GM19193 (cell line): ENCODE data around the gene ANKEF1.

Experiments used
- POLR2A ChIP-seq: IDR thresholded peaks from 4 replicates; pipeline ENCODE4 v1.6.1; 2011; ENCODE audit not compliant: insufficient read depth, insufficient read length; ENCODE audit errors: extremely low read depth

ANKEF1 gene

DNA sequence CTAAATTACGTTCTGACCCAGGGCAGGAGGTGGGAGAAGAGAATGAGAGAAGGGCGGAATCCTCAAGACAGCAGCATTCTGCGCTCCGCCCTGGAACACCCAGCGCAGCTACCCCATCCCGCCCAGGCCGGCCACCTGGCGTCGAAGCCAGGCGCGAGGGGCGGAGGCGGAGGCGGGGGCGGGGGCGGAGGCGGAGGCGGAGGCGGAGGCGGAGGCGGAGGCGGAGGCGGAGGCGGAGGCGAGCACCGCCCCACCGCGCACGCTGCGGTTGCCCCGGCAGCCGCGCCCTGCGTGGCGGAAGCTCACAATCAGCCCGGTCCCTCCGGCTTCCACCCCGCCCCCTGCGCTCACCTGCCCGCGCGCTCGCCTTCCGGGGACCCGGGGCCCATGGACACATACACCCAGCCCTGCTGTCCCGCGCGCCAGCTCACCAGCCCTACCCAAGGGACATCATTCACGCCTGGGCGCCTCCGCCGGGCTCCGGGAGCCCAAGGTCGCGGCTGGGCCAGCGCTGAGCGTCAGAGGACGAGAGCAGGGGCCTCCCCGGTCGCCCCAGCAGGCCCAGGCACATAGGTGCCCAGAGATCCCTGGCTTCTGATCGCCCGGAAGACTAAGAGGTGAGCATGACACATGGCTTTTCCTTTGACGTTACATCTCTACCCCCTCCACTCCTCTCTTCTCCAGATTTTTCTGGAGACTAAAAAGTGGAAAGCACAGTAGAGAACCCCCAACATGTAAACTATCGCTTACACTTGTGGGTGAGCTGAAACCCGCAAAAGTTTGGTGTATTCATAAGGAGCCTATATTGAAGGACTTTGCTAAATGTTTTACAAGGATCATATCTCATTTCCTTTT, at the start of gene ANKEF1:
Gene ANKEF1, plus strand, starts transcription at position 271 of the 855 bp plus-strand sequence. CDS start 3,315 bp downstream, outside the sequence.
- no peak for TF ChIP-seq POLR2A

DNA sequence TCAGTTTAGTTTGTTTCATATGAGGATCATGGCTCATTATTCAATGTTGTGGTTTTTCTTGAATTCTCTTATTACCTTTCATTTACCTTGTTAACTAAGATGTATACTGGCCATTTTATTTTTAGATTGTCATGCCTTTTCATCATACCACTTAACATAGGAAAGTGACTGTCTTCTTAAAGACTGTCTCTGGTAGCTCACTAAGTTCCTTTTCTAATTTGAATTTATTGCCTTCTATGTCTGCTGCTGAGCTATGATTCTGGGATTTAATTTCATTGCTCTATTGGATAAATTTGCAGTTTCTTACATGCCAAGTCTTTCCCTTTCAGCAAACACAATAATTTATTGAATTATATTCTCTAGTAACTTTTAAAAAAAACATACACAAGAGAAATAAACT, 49.5 kb upstream of the ANKEF1 start:
- TF ChIP-seq POLR2A, result no peak

DNA sequence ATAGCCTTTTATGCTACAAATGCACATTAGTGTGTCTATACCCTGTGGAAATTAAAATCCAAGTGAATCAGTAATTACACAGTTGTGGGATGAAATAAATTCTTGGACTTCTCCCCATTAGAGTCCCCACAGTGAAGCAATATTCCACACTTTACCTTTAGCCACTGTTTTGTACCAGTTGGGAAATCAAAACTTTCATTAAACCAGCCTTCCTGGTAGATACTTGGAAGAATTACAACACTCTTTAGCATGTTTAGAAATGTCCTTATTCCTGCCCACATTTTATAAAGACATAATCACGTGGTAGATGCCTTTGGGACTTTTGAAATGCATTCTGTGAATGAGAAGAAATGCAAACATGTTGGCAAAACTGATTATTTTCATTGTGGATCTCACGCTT, 49.0 kb upstream of the ANKEF1 start:
- TF ChIP-seq POLR2A, result no peak

DNA sequence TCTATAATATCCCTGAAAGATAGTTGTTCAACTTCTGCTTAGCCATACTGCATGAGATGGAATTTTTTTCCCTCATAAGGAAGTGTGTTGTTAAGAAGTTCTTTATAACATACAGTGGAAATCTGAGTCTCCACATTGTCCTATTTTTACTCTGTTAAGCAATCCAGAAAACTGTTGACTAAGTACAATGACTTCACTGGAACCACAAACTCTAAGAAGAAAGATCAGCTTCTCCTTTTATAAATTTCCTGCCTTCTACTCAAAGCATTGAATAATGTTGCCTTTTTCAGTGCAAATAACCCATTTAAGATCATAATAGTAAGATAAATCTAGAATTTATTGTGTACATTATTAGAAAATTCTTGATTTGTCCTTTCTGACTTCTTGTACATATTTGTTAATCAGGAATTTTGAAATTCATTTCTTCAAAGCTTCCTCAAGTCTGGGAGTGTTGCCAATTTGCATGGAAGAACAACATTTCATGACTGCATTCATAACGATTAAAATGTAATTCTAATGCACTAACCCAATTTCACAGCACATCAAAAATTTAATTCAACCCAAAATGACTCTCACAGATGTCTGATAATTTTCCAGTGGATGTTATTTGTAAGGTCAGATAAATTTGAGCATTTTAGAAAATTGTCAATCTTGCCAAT, 45.6 kb upstream of the ANKEF1 start:
- no peak for TF ChIP-seq POLR2A

DNA sequence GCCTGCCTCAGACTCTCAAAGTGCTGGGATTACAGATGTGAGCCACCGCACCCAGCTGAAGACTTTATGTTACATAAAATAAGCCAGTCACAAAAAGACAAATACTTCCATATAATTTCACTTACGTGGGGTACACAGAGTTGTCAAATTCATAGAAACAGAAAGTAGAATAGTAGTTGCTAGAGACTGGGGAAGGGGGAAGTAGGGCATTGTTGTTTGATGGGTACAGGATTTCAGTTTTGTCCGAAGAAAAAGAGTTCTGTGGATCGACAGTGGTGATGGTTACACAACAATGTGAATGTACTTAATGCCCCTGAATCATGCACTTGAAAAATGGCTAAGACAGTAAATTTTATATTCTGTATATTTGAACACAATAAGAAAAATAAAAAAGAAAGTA, 41.6 kb upstream of the ANKEF1 start:
- TF ChIP-seq POLR2A, result no peak

DNA sequence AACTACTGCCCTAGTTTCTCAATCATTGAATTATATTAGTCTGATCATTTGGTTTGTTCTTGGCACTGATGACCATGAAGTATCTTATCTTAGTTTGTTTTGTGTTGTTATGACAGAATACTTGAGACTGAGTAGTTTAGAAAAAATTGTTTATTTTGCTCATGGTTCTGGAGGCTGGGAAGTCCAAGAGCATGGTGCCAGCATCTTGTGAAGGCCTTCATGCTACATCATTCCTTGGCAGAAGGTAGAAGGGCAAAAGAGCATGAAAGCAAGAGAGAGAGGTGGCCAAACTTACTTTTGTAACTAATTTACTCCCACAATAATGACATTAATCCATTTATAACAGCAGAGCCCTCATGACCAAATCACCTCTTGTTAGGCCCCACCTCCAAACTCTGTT, 40.1 kb upstream of the ANKEF1 start:
- no peak for TF ChIP-seq POLR2A

DNA sequence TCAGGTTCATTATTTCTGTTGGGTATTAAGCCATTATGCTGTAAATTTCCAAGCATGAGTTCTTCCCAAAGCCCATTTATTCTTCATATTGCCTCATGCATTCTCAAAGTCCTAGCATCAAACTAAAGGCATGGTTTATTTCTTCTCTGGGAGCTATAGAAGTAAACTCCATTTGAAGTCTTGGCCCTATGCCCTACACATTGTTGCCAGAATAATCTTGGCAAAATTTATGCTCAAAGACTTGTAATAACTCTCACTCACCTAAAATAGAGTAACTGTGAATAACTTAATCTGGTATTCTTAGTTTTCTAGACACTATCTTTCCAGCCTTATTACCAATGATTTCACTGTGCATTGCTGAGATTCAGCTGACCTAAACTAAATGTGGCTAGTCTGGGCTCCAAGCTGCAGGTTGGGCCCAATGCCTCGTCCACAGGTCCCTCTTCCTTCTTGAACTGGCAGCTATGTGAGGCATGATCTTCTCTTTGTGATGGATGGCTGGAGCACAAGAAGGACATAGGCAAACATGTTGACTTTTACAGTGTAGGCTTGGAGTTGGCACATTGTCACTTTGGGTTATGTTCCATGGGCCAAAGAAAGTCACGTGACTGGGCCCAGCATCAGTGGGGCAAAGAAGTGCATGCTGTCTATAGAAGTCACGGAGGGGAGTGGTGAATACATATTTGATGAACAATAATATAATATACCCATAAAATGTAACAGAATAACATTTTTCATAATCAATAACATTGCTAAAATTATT, 39.1 kb upstream of the ANKEF1 start:
- no peak for TF ChIP-seq POLR2A

DNA sequence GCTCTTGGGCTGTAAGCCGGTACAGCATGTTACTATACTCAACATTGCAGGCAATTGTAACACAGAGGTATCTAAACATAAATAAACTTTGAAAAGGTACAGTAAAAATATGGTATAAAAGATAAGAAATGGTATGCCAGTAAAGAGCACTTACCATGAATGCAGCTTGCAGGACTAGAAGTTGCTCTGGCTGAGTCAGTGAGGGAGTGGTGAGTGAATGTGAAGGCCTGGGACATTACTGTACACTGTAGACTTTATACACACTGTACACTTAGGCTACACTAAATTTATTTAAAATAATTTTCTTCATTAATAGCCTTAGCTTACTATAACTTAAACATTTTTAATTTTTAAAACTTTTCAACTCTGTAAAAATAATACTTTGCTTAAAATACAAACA, 37.8 kb upstream of the ANKEF1 start:
- no peak for TF ChIP-seq POLR2A

DNA sequence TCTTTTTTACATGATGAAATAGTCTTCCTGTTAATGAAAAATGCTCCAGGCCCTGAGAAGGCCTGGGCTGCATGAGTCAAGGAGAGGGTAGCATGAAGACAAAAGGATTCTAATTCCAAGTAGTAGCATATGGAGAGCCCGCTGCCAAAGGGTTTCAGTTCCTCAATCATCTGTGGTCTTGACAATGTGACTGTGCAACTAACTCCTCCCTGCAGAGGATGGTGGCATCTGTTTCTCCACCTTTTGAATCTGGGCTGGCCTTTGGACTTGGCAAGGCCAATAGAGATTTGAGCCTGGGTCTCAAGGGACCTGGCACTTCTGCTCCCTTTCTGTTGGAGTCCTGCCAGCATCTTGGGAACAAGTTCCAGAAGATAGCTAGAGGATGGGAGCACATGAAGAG, 35.1 kb upstream of the ANKEF1 start:
- no peak for TF ChIP-seq POLR2A

DNA sequence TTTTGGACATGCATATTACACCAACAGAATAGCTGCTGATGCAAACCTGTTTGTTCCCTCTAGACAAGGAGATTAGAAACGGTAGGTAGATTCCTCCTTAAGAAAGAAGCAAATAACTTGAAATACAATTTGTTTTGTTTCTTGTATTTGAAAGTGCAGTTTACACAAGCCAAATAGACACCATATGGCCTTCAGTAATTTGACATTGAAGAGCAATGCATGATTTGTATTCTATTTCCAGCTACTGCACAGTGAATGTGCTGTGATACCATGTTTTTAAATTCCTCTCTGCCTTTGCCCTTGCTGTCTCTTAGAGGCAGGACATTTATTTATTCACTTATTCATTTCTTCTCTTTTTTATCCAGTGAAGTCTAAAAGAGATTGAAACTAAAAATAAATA, 31.9 kb upstream of the ANKEF1 start:
- TF ChIP-seq POLR2A, result no peak

DNA sequence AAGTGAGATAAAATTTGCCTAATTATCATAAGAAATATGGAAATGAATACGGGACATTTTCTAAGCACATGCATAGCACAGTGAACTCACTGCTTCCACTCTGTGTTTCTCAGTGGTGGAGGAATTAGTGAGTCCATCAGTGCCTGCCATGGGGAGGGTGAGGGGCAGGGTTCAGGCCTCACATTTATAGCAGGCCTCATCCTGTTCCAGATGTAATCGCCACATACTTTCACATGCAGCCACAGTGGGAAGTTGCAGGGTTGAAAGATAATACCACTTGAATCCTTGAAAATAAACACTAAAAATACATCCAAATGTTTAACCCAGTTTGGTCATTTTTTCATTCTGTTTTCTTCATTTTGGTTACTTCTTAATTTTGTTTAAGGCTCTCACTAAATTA, 29.9 kb upstream of the ANKEF1 start:
- no peak for TF ChIP-seq POLR2A

DNA sequence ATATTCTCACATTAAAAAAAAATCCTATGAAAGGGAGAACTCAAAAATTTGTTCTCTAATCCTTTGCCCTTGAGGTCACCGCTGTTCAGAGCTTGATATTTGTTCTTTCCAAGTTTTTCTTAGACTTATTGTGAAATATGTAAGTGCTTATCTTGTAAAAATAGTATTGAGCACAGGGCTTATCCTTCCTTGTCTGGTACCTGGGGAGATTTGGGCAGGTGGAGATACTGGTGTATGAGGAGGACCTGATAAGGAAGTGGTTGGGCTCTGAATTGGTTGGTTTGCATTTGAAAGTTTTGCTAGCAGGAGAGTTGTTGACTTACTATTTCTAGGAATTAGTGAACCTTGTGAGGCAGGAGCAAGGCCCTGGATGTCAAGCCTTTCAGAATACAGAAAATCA, 28.9 kb upstream of the ANKEF1 start:
- no peak for TF ChIP-seq POLR2A

DNA sequence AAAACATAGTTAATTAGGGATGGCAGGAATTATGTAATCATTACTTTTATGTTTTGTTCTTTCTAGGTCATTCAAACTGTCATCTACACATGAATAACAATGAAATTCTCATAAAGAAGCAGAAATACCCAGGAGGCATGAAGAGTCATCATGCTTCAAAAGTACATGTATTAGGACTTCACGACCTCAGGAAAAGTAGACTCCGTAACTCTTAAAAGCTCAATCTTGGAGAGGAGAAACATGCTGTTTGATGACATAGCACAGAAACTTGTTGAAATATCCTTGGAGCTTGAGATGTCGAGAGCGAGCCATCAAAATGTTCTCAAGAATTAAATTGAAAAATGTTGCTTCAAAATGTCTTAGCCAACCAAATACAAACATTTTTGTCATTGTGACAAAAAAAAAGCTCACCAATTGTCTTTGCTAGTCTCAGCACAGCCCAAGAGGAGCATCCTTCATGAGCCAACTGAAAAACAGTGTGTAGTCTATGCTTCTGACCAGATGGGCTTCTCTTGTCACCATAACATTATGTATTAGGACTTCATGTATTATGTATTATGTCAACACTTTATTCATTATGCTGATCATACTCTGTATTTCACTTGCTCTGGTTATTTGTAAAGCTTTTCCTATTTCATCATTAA, 28.2 kb upstream of the ANKEF1 start:
- no peak for TF ChIP-seq POLR2A

DNA sequence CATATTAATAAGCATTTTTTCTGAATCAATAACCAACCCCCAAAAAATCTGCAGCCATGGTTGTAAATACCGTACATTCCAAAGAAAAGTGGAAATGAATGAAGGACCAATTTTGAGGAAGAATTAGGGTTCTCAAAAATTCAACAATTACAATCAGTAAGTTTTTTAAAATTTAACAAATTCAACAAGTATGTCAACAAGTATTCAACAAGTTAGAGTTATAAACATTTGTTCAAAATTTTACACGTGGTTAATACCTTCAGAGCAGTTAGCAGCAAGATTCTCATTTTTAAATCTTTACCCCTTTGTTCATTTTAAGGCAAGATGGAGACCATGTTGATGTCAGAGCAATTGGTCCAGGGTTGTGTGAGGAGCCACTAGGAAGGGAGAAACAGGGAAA, 27.6 kb upstream of the ANKEF1 start:
- no peak for TF ChIP-seq POLR2A

DNA sequence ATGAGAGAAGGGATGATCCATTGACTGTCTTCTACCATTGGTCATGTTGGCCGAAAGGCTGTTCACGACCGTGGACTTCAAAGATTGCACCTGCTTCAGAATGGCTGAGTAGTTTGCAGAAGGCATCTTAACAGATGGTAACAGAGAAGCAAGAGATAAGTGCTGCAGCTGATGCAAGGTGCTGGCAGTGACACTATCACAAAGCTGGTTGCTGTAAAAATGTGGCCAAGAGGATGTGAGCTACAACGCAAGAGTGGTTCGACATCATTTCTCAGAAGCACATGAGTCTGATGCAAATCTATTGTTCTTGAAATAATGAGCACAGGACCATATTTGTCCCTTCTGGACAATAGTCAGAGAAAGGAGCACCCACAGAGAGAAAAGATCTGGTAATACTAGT, 27.0 kb upstream of the ANKEF1 start:
- TF ChIP-seq POLR2A, result no peak
